HG03521 (cell line): ENCODE measurements around the gene ZNF438.
"Not testable (repeated sequence)": the region's sequence is repeated elsewhere in the genome, so short reads cannot be mapped to it uniquely, and the experiment has no call there.

ENCODE experiments used
- ATAC-seq: cut with Tn5 transposase; IDR thresholded peaks from one replicate; pipeline ENCODE4 v1.9.1; 2021; ENCODE audit warnings: mild to moderate bottlenecking, moderate library complexity; ENCODE audit not compliant: unreplicated experiment

The ZNF438 gene

DNA sequence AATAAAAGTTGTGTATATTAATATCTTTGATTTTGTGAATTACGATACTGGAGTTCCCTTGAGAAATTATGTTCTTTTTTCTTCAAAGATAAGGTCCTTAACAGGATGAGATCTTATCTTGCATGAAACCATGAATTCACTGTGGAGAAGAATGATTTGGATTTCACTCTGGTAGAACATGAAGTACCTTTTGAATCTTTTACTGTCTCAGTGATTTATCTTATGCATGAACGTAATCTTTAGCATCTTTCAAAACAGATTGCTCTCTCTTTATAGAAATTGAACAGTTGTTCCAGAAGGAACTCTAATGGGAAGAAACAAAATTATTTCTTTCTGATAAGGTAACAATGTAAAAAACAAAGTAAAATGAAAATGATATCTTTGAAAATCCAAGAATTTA is 11.0 kb upstream of the ZNF438 start:
- no peak for ATAC-seq

DNA sequence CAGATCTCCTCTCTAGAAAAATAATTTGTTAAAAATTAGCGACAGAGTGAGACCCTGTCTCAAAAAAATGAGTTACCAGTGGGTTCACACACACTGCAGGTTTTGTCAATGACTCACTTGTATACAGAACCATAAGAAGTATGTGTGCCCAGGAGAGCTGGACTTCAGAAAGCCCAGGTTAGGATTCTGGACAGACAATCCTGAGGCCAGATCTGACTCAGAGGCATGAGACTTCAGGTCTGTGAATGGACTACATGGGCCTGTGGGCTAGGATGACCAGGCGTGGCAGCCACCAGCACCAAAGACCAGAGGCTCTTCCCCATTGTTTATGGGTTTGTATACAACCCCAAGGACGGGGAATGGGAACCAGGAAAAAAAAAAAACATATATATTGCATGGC is 9.3 kb upstream of the ZNF438 start:
- ATAC-seq = no peak

DNA sequence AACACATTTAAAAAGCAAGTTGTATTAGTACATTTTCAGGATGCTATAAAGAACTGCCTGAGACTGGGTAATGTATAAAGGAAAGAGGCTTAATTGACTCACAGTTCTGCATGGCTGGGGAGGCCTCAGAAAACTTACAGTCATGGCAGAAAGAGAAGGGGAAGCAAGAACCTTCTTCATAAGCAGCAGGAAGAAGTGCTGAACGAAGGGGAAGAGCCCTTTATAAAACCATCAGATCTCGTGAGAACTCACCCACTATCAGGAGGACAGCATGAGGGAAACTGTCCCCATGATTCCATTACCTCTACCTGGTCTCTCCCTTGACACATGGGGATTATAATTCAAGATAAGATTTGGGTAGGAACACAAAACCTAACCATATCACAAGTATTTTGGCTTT is 7.3 kb upstream of the ZNF438 start:
- not testable (repeated sequence) for ATAC-seq

DNA sequence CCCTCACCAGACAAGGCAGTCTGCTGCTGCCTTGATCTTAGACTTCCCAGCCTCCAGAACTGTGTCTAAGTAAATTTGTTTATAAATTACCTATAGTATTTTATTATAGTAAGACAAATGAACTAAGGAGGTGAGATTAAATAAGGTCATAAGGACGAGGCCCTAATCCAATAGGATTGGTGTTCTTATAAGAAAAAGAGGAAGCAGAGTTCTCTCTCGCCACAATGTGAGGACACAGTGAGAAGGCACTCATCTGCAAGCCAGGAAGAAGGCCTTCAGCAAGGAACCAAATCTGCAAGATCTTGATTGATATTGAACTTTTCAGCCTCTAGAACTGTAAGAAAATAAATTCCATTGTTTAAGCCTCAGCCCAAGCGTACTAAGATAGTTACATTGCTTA is 6.1 kb upstream of the ZNF438 start:
- ATAC-seq = no peak

DNA sequence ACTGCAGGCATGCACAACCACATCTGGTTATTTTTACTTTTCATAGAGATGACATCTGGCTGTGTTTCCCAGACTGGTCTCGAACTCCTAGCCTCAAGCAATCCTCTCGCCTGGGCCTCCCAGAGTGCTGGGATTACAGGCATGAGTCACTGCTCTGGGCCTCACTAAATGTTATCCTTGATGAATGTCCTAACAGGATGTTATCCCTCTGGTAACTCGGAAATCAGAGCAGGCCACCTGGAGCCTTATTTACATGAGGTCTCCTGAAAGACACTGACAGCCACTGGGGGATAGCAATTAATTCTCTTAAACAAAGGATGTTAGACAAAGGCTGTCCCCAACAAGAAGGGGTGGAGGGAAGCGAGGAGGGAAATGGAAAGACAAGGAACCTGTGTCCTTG is 4.5 kb upstream of the ZNF438 start:
- no peak for ATAC-seq

DNA sequence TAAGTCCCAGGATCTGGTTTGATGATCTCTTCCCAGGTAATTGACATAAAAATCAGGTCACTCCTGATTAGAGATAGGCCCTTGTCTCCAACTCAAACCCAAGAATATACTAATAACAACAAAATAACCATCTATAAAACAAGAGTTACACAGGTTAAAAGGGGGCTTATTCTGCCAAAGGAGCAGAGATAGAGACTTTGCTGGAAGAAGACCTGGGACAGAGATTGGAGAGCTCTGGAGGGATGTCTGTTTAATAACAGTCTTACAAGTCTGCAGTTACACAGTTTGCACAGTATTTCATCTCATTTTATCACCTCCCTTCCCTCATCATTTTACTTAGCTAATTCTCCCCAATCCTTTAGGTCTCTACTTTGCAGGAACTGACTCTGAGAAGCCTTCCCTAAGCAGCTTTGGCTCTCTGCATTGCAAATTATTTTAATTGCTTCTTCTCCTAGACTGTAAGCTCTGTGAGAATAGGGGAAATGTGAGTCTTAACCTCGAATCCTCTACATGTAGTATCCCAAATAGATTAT is 3.7 kb upstream of the ZNF438 start:
- no peak for ATAC-seq

DNA sequence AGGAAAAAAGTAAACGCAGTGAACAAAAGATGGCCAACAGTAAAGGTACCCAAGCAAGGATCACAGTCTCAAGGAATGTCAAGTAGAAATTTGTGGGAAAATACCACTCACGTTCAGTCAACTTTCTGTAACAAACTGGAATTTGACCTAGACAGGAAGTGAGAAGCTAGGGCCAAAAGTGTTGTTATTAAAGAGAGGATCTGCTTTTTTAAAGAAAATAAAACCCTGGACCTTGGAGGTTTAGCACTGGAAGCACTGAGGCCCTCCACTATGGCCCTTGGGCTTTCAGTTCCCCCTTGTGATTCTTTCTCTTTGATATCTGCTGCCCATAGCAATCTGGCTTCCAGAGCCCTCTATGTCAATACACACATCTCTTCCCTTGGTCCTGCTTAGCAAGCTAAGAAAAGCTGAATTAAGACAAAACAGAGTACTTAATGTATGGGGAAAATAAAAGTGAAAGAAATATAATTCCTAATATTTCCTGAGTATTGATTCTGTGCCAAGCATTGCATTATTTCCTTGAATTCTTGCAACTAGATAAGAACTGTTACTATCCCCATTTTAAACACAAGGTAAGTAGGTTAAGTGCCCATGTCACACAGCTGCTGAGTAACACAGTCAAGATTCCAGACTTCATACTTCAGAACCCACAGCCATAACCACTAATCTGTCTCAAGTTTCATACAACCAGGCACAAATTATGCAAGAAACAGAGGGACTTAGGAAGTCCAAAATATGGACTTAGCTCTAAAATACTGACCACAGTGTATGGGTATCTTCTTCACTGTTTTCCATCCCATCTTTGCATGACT is 2.6 kb upstream of the ZNF438 start:
- ATAC-seq = no peak

DNA sequence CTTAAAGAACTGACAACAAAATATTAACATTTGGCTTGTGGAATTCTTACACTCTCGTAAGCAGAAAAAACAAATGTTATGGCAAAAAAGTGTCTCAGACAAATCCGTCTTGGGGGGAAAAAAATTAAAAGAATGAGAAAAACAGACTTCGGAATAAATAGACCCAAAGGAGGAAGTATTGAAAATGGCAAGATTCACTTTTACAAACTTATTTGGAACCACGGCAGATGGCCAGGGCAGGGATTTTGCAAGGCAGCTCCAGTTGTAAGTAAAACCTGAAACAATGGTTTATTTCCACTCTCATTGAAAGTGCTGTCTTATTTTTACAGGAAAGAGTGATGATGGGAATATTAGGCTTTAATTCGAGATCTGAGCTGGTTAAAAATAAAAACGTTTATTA is 1.5 kb upstream of the ZNF438 start:
- ATAC-seq = no peak

DNA sequence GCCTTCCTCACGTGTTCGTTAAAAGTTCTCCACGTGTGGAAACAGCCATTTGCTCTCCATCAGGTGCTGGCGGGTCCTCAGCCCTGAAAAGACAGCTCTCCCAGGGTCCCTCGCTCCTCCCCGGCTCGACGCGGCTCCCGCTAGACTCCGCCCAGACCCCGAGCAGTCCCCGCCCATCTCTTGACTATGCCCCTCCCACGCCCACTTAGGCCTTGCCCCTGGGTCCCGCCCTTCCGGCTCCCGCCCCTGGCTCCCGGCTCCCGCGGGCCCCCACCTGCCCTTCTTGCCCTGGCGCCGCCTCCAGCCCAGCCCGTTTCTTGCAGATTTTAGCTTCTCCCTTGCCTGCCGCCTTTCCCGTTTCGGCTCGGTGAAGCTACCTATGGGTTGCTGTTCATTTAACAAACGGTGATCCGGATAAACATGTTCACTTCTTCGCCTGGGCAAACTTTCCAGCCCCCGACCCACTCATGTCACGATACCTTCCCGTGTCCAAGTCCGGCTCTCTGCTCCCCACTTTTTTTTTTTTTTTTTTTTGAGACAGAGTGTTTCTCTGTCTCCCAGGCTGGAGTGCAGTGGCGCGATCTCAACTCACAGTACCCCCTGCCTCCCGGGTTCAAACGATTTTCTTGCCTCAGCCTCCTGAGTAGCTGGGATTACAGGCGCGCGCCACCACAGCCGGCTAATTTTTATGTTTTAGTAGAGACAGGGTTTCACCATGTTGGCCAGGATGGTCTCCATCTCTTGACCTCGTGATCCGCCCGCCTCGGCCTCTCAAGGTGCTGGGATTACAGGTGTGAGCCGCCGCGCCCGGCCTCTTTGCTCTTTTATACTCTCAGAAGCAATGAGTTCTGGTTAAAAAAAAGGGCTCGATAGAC is 830 bp upstream of the ZNF438 start:
- peak; percentile 86 for ATAC-seq

DNA sequence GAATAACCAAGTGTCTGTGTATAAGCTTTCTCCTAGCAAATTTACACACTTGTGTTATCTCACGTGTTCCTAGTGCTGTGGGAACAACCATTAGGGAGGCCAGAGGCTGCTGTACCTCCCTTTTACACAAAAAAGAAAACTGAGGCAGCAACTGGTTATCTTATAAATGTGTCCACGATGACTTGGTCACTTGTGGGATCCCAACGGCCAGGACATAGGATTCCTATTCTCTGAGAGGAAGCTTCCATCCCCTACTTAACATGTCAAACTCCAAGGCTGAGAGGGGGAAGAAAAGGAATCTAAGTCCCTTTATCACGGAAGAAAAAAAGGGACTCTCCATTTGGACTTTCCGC is 484 bp downstream of the ZNF438 start:
- no peak for ATAC-seq

DNA sequence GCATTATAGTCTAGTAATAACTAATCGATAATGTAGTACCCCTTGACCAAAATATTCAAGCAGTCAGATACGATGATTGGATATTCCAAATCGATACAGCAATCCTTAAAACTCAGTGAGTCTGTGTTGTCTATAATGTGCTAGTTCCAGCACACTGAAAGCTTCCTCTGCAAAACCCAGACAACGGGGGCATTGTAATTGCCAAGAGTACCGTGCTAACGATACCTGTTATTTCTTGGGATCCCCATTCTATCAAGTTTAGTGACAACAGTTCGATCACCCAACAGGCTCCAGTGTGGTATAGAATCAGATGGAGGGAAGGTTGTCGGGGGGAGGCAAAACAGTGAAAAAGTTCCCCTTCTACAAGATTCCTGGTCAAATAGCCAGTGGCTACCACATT is 865 bp downstream of the ZNF438 start:
- no peak for ATAC-seq

DNA sequence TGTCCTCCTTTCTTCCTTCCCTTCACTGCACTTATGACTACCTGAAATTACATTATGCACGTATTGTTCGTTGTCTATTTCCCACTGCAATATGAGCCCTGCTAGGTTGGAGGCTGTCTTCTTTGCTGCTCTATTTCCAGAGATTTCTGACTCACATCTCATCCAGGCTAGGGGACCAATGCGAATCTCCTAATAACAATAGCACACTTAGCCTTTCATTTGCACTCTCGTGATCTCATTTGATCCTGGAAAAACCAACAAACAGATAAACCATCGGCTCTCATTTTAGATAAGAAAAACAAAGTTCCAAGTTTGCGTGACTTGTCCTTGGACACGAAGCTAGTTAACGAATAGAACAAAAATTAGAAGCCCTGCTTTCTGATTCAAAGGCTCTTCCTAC is 1.4 kb downstream of the ZNF438 start:
- ATAC-seq = no peak

DNA sequence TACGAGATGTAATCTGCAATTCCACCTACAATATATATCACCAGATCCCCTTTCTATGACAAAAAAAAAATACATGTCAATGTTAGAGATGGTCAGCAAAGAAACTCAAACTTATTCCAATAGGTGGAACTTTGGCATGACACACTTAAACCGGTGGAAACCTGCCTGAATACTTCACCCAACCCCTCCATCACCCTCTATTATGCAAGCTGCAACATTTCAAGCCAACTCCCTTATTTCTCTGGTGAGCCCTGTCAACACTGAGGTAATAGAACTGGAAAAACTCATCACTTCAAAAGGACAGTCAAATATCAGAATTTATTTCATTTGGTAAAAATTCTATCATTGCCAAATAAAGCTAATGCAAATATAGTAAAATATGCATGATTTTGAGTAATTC is 3.6 kb downstream of the ZNF438 start:
- no peak for ATAC-seq

DNA sequence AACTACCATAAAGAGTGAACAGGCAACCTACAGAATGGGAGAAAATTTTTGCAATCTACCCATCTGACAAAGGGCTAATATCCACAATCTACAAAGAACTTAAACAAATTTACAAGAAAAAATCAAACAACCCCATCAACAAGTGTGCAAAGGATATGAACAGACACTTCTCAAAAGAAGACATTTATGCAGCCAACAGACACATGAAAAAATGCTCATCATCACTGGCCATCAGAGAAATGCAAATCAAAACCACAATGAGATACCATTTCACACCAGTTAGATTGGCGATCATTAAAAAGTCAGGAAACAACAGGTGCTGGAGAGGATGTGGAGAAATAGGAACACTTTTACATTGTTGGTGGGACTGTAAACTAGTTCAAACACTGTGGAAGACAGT is 5.4 kb downstream of the ZNF438 start:
- not testable (repeated sequence) for ATAC-seq

DNA sequence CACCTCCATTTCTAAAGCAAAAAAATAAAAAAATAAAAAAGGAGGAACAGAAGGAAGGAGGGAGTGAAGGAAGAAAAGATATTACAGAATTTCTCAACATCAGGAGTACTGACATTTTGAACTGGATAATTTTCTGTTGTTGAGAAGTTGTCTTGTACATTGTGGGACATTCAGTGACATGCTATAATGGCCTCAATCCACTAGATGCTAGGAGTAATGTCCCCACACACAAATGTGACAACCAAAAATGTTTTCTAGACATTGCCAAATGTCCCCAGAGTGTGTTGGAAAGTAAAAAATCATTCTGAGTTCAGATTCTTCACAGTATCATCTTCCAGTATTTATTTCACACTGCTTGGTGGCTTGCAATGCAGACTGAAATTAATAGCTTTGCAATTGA is 6.5 kb downstream of the ZNF438 start:
- no peak for ATAC-seq

DNA sequence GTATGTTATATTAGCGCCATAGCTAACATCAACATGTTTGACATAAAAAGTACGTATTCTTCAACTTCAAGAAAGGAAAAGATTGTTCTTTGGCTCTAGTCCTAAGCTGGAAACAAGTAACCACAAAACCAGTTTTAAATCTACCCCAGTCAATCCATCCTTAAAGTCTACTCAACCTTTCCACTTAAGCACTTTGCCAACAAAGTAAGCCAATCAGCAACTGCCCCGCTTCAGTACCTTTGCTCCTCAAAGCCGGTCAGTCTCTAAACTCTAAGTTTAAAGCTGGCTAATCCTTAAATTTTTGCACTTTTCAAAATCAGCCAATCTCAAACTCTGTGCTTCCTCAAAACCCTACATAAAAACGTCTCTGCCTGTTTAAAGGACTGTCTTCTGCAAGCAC is 8.1 kb downstream of the ZNF438 start:
- no peak for ATAC-seq

DNA sequence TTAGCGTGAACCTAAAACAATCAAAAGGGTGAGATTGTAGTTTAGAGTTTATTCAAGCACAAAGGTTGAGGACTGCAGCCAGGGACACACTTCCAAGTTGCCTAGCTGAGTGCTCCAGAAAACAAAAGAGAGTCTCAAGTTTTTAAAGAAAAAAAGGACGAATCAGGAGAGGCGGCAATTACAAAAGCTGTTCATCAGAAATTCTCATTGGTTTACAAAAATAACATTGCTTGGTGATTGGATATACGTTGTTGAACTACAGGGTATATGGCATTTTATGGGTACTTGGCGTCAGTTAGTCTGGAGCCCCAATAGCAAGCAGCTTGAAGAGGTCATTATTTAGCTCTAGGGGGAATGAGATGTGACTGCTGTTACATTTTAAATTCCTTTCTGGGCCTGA is 11.5 kb downstream of the ZNF438 start:
- no peak for ATAC-seq

DNA sequence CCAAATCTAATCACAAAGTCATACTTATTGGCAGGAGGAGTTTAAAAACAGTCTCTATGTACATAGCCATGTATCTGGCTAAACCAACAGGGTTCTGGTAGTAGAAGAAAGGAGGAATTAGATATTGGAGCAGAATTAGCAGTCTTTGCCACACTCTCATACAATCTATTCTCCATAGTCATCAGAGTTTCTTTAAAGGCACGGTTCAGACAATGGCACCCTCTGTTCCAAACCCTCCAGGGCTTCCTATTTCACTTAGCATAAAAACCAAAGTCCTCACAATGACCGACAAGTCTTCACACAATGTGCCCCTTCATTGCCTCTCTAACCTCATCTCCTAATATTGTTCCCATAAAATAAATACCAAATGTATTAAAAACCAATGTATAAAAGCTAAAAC is 12.7 kb downstream of the ZNF438 start:
- ATAC-seq = no peak

DNA sequence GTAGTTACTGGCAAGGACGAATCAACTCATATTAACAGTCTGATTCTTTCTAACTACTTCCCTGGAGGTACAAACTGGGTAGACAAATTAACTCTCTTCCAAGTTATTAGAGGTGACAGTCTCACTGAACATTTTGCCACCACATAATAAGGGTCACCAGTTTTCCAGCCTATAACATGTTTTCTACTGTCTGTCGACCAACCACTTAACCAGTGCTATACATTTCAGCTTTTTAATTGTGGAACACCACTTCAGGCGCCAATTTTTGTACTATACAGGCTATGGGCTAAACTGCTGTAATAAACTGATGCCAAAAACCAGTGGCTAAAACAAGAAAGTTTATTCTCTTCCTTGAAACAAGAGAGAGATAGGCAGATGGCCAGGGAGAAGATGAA is 13.3 kb downstream of the ZNF438 start:
- ATAC-seq = no peak

DNA sequence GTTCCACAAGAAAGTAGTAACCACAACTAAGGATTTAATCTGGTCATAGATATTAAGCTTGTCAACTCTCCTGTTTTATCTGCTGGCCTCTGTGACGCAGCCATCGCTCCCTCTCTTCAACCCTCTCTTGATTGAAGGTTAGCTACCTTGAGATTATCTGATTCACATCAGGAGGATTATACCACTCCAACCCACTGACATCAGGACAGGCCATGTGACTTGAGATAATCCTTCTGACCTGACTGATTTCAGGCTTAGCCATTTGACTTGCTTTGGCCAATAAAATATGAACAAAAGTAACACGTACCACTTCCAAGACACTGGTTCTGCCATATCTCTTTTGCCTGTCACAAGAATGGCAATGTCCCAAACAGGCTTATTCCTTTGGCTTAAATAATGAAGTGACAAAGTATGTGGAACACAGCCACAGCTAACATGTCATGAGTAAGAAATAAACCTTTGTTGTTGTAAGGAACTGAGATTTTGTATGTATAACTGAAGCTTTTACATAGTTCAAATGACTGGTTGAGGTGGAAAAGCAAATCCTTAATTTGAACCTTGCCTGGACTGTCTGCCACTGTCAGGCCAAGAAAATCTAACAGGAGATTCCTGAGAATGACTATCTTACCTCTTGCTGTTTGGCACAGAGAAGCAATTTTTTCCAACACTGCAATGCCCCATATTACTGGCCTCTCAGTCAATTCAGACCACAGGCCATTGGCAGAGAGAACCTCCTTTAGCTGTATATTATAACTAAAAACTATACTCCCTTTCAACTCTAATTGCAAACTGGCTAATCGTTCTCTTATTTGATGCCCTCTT is 13.9 kb downstream of the ZNF438 start:
- ATAC-seq = no peak

DNA sequence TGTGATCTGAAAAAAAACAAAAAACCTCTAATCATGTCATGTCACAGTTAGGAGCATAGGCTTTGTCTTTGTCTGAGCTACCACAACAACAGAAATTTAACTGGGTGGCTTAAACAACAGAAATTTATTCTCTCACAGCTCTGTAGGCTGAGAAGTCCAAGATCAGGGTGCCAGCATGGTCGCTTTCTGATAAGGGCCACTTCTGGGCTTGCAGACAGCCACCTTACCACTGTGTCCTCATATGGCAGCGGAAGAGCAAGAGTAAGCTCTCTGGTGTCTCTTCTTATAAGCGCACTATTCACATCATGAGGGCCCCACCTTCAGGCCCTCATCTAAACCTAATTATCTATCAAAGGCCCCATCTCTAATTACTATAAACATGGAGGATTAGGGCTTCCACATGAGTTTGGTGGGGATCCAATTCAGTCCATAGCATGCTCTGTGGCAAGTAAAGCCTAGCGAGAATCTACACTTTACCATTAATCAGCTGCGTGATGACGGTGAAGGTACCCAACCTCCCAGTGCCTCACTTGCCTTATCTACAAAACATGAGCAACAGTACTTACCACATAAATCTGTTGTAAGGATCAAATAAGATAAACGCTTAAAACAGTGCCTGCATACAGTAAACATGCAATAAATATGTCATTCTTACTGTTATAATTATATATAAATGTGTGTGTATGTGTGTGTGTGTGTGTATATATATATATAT is 17.3 kb downstream of the ZNF438 start:
- ATAC-seq = no peak
